WERI-Rb-1 (cell line): Measurements from ENCODE around the gene IFT74.
"Not testable (repeated sequence)": the region's sequence is repeated elsewhere in the genome, so short reads cannot be mapped to it uniquely, and the experiment has no call there.

Experiments used
- DNase-seq: peaks from one replicate; pipeline ENCODE4 v3.0.0-alpha.2; 2020
- H3K27ac ChIP-seq: fragments of 250-450 bp; sonication (Bioruptor Pico); 2 replicates; pipeline ENCODE4 v1.5.1; 2020; ENCODE audit warnings: mild to moderate bottlenecking, moderate library complexity
- H3K27me3 ChIP-seq: fragments of 250-450 bp; sonication (Bioruptor Pico); 2 replicates; pipeline ENCODE4 v1.5.1; 2021; ENCODE audit warnings: mild to moderate bottlenecking, low read depth, moderate library complexity; ENCODE audit not compliant: insufficient read depth, severe bottlenecking
- H3K36me3 ChIP-seq: fragments of 250-450 bp; sonication (Bioruptor Pico); 2 replicates; pipeline ENCODE4 v1.5.1; 2020; ENCODE audit warnings: mild to moderate bottlenecking, moderate library complexity
- H3K4me3 ChIP-seq: 2 replicates; pipeline ENCODE4 v1.5.1; 2011; ENCODE audit warnings: low read depth, mild to moderate bottlenecking, control low read depth, low read length
- H3K9me3 ChIP-seq: fragments of 250-450 bp; sonication (Bioruptor Pico); 2 replicates; pipeline ENCODE4 v1.5.1; 2021; ENCODE audit warnings: mild to moderate bottlenecking, moderate library complexity; ENCODE audit not compliant: severe bottlenecking
- CTCF ChIP-seq: IDR thresholded peaks from 2 replicates; pipeline ENCODE4 v1.5.1; 2011; ENCODE audit warnings: low read depth, mild to moderate bottlenecking, control low read depth, inconsistent platforms, low read length

IFT74 gene

GRCh38 chr9:27085456-27085855 lies 129.2 kb downstream of the IFT74 start:
- H3K27me3 ChIP-seq: no peaks in the 10 kb centered on the region
- no peak for TF ChIP-seq CTCF
- no peaks in the 10 kb centered on the region for H3K9me3 ChIP-seq
- no peak overlapping the region for H3K27ac ChIP-seq
- no peak for DNase-seq
- H3K4me3 ChIP-seq: no peak overlapping the region
- no peaks in the 10 kb centered on the region for H3K36me3 ChIP-seq

GRCh38 chr9:27086818-27087680 lies 130.8 kb downstream of the IFT74 start:
- Histone ChIP-seq H3K27me3 (no peaks in the 10 kb centered on the region), H3K4me3 (no peak overlapping the region), H3K36me3 (no peaks in the 10 kb centered on the region), H3K9me3 (no peaks in the 10 kb centered on the region), H3K27ac (no peak overlapping the region)
- no peak for TF ChIP-seq CTCF
- DNase-seq: no peak

- Histone ChIP-seq H3K27ac (no peak overlapping the region), H3K36me3 (no peaks in the 10 kb centered on the region), H3K27me3 (no peaks in the 10 kb centered on the region), H3K4me3 (no peak overlapping the region), H3K9me3 (no peaks in the 10 kb centered on the region)
- no peak for TF ChIP-seq CTCF
- DNase-seq: no peak
Observed at GRCh38 chr9:27088981-27089380, 132.8 kb downstream of the IFT74 start.

- H3K9me3 ChIP-seq: no peaks in the 10 kb centered on the region
- no peak overlapping the region for H3K4me3 ChIP-seq
- no peak for DNase-seq
- no peak for TF ChIP-seq CTCF
- H3K27ac ChIP-seq: no peak overlapping the region
- no peaks in the 10 kb centered on the region for H3K27me3 ChIP-seq
- no peaks in the 10 kb centered on the region for H3K36me3 ChIP-seq
Observed at GRCh38 chr9:27089706-27090105, 133.5 kb downstream of the IFT74 start.

DNA sequence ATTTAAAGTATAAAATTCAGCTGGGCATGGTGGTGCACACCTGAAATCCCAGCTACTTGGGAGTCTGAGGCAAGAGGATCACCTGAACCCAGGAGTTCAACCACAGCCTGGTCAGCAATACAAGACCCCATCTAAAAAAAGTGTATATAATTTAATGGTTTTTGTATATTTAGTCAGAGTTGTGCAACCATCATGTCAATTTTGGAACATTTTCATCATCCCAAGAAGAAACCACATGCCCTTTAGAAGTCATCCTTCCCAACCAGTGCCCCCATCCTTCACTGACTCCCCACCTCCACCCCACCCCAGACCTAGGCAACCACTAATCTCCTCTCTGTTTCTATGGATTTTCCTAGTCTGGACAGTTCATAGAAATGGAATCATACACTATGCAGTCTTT lies 134.0 kb downstream of the IFT74 start:
- H3K9me3 ChIP-seq: no peaks in the 10 kb centered on the region
- TF ChIP-seq CTCF: no peak
- DNase-seq: no peak

GRCh38 chr9:27090711-27091110 lies 134.5 kb downstream of the IFT74 start:
- Histone ChIP-seq H3K27ac (no peak overlapping the region), H3K9me3 (no peaks in the 10 kb centered on the region), H3K27me3 (no peaks in the 10 kb centered on the region), H3K36me3 (no peaks in the 10 kb centered on the region), H3K4me3 (no peak overlapping the region)
- no peak for TF ChIP-seq CTCF
- no peak for DNase-seq

More for the DNA sequence above, 134.0 kb downstream of the IFT74 start:
- Histone ChIP-seq H3K27ac (no peak overlapping the region), H3K27me3 (no peaks in the 10 kb centered on the region), H3K4me3 (no peak overlapping the region), H3K36me3 (no peaks in the 10 kb centered on the region)

- not testable (repeated sequence) for H3K9me3 ChIP-seq, H3K27ac ChIP-seq, H3K4me3 ChIP-seq, H3K36me3 ChIP-seq, DNase-seq, H3K27me3 ChIP-seq
Observed at GRCh38 chr9:27092496-27092895, 136.3 kb downstream of the IFT74 start.

DNA sequence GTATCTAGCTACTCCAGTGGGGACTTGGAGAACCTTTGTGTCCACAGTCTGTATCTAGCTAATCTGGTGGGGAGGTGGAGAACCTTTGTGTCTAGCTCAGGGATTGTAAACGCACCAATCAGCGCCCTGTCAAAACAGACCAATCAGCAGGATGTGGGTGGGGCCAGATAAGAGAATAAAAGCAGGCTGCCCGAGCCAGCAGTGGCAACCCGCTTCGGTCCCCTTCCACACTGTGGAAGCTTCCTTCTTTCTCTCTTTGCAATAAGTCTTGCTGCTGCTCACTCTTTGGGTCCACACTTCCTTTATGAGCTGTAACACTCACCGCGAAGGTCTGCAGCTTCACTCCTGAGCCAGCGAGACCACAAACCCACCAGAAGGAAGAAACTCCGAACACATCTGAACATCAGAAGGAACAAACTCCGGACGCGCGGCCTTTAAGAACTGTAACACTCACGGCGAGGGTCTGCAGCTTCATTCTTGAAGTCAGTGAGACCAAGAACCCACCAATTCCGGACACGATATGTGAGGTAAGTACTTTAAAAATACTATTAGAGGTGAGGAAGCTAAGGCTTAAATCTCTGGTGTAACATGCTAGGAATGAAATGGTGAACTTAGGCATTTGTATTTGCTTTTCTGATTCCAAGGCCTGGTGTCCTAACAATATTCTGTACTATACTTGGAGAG lies 137.3 kb downstream of the IFT74 start:
- not testable (repeated sequence) for H3K36me3 ChIP-seq, H3K27me3 ChIP-seq, DNase-seq, H3K9me3 ChIP-seq, H3K4me3 ChIP-seq, H3K27ac ChIP-seq
